ENCODE data around the gene FXR2.
"Not testable (repeated sequence)": the region's sequence is repeated elsewhere in the genome, so short reads cannot be mapped to it uniquely, and the experiment has no call there.

FXR2 gene

DNA sequence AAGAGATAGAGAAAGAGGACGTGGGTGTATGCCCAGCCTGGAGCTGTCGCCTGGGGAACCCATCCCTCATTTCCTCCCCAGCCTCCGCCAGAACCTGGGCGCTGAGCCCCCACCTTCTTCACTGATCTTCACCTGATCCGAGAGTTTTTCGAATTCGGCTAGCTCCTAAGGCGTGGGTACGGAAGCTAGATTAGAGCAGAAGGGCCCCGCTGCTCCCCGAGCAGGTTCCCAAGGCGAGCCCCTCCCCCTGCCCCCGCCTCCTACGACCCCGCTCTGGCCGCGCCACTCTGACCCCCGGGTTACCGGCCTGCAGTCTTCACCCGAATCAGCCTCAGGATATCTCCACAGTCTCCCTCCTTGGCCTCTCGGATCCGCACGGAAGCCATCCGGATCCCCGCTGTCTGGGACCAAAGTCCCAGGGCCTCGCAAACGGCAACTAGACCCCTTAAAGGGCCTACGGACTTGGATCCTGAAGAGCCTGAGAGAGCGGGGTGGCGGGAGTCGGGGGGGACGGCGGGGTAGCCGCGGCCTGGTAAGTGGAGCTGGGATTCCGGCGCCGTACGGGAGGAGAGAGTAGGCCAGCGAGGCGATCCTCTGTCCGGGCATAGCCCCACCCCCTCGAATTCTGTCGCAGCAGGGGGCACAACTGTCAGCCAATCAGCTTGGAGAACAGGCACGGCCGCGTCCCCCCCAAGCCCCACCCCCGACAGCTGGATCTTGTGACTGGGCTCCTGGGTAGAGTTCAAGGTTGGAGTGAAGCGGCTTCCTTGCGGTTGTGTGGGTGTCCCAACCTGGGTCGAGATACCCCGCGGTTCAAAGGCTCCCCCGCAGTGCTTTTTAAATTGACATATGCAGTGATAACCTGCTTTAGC is 12.8 kb upstream of the FXR2 start, which contains the start of gene SAT2:
Gene SAT2 (minus strand): TSS at position 572 of the 872 bp plus-strand sequence. CDS start 186 bp downstream, at position 386.
- DNase-seq: peak; percentile 30

DNA sequence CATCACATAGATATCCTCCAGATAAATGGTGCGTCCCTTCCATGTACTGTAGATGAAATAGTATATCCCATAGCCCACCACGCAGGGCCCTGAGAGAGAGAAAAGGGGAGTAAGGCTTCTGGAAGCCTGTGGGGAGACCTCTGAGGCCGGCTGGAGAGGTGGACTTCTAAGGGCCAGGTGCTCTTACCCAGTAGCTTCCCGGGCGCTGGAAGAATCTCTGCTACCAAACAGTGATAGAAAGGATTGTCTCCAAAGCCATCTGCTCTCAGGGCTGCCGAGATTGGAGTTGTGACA is 12.2 kb upstream of the FXR2 start:
- DNase-seq: no peak

DNA sequence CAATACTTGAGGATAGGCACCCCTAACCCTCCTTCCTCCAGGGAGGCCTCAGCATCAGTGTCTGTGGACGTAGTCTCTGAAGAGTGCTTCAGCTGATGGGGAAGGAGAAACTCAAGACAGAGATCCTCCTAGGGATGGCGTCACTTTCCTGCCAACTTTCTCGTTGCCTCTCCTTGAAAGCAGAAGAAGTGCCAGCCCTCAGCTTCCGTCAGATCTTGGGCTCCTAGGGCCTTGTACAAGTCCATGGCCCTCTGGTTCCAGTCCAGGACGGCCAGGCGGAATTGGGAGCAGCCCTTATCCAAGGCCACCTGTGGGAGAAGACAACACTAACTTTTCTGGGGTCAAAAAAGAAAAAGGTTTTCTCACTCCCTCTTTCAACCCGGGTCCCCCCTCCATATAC is 11.6 kb upstream of the FXR2 start:
- DNase-seq: no peak

DNA sequence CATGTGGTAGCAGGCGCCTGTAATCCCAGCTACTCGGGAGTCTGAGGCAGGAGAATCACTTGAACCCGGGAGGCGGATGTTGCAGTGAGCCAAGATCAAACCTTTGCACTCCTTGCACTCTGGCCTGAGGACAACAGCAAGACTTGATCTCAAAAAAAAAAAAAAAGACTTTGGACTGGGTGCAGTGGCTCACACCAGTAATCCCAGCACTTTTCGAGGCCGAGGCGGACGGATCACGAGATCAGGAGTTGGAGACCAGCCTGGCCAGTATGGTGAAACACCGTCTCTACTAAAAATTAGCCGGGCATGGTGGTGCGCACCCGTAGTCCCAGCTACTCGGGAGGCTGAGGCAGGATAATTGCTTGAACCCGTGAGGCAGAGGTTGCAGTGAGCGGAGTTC is 11.1 kb upstream of the FXR2 start:
- not testable (repeated sequence) for DNase-seq

DNA sequence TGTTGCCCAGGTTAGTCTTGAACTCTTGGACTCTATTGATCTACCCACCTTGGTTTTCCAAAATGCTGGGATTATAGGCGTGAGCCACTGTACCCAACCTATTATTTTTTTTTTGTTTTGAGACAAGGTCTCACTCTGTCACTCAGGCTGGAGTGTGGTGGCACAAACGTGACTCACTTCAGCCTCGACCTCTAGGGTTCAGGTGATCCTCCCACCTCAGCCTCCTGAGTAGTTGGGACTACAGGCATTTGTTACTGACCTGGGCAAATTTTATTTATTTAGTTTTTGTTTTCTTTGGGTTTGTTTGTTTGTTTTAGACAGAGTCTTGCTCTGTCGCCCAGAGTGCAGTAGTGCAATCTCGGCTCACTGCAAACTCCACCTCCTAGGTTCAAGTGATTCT is 9.0 kb upstream of the FXR2 start:
- DNase-seq: no peak

DNA sequence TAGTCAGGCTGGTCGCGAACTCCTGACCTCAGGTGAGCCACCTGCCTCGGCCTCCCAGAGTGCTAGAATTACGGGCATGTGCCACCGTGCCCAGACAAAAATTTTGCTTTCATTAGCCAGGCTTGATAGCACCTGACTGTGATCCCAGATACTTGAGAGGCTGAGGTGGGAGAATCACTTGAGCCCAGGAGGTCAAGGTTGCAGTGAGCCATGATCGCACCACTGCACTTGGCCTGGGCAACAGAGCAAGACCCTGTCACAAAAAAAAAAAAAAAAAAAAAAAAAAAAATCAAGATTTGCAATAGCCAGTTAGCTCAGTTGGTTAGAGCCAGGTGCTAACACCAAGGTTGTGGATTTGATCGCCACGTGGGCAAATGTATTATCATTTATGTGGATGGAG is 6.1 kb upstream of the FXR2 start:
- no peak for DNase-seq

DNA sequence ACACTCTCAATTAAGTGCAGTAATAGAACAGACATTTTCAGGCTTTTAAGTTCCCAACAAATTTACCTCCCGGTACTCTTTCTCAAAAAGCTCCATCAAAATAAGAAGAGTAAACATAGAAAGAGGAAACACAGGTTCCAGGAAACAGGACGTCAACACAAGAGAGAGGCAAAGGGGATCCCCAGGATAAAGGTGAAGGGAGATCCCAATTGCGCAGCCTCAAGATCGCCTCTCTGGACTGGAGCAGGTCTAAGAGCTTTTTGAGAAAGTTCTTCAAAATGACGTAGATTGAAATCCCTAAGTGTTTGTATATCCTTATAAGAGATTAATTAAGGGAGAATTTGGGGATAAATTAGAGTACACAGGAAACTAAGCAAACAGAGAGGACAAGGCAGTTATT is 3.9 kb upstream of the FXR2 start:
- no peak for DNase-seq

DNA sequence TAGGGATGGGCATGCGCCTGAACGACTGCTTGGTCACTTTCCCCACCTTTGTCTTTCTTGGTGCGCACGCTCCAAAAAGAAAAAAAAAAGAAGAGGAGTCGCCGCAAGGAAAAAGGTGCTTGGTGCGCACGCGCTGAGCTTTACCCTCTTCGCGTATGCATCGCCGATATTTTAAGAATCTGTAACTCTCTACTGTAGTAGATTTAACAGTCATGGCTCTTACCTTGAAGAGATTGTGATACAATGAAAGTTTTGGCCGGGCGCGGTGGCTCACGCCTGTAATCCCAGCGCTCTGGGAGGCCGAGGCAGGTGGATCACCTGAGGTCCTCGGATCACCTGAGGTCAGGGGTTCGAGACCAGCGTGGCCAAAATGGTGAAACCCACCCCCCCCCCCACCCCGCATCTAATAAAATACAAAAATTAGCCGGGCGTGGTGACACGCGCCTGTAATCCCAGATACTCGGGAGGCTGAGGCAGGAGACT is 609 bp upstream of the FXR2 start:
- no peak for DNase-seq

DNA sequence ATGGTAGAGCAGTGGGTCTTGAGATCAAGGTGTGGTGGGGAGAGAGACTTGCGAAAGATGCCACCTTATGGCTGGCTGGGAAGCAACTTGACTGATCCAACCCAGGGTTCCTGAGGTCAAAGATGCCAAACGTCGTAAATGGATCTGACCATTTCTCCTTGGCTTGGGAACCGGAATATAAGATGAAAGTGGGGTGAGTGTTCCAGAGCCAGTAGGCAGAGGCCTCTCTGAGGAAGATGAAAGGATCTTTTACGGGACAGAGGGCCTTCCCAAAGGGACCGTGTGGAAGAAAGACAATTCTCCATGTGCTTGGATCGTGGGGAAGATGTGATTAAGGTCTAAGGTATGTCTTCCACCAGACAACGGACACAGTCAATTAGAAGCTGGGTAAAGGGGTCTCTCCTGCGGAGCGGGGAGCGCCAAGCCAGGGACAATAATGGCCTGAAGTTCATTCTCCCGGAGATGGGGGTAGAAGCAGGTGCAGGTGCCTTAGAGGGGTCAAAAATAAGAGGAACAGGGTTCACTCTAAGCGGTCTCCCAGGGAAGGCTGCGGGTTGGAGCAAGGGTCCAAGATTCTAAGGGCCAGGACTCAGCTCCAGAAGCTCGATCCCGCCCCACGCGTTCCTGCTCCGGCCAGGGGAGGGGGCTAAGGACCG is 800 bp downstream of the FXR2 start:
- DNase-seq: no peak

DNA sequence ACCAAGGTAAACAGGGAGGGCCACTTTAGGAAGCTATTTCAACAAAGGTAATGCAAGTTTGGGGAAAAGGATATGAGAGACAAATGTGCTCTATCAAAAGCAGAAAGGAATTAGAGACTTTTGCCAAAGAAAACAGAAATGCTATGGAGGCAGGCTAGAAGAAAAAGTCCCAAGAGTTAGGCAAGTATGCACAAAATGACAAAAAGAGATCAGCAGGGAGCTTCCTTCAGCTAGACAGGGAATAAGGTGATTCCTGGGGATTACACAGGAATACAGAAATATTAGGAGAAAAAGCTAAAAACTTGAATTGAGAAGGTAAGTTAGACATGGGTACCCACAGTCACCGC is 2.4 kb downstream of the FXR2 start:
- DNase-seq: no peak

DNA sequence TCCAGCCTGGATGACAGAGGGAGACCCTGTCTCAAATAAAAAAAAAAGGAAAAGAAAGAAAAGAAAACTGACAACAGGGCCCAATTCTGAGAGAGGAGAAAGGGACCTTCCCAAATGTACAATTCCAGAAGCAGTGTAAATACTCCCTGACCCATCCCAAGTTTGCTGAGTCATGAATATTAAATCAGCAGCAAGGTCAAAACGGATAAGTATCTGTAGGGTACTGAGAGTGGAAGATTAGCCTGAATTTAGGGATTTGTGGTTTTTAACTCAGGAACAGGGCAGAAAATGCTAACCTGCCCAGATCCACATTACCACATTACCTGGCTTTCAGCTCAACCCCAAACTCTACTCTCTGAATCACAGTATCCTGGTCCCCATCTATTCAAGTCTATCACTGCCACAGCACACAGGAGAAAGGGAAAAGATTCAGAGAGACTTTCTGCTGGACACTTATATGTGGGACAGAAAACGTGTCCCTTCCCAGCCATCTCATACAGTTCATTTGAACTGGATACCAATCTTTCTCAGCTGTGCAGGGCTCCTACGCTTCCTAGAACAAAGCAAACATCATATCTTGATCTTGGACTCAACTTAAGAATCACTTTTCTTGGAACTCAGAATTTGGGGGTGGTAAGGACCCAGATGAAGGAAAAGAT is 2.9 kb downstream of the FXR2 start:
- DNase-seq: no peak

DNA sequence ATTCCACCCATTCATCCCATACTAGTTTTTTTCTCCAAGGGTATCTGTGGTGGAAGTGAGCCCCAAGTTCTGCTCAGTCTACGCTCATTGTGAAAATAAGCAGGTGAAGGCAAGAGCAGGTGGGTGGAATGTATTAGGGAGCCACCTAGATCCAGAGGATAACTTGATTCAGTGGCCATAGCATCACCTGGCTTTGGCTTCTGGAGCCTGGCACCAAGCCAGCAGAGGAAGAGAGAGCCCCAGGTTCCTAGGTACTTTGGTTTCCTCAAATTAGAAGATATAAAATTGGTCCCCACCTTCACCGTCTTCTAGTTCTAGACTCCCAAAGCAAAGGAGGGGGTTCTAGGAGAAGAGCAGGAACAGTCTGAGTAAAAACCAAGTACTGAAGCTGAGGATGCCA is 4.1 kb downstream of the FXR2 start:
- no peak for DNase-seq

DNA sequence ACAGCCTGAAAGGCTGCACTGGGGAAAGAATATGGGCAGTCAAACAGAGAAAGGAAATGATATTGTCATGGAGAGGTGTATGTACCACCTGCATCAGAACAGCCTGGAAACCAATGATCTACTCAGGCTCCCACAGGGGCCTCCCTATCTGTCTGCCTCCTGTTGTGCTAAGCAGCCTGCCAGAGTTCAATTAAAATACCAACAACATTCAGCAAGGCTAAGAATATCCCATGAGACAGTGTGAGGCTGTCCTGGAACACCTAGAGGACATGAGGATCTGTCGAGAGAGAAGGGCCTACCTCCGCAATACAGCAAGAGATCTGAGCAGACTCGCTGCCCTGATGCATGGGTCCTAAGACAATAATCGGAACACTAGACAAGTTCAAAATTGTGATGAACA is 8.4 kb downstream of the FXR2 start:
- DNase-seq: no peak

DNA sequence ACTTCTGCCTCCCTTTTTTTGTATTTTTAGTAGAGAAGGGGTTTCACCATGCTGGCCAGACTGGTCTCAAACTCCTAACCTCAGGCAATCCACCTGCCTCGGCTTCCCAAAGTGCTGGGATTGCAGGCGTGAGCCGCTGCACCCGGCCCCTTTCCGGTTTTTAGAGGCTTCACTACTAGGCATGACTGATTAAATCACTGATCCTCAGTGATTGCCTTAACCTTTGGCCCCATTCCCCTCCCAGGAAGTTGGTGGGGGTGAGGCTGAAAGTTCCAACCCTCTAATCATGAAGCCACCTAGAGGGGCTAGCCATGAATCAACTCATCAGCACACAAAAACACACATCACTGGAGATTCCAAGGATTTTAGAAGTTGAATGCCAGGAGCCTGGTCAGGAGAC is 17.1 kb downstream of the FXR2 start:
- not testable (repeated sequence) for DNase-seq

DNA sequence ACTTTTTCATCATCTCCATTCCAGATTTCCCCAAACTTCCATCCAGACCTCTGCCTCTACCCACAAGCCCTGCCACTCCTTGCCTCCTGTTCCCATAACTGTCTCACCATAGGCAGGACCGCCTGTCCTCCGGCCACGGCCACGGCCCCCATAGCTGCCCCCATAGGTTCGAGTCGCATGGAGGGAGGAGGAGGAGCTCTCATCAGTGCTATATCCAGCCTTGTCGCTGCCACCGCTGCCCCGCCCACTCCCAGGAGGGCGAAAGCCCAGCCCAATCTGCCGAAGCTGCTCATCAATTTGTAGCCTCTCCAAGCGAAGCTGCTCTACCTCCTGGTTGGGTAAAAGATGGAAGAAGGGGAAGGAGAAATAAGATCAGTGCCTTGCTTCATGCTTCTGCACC is 21.4 kb downstream of the FXR2 start:
- no peak for DNase-seq

DNA sequence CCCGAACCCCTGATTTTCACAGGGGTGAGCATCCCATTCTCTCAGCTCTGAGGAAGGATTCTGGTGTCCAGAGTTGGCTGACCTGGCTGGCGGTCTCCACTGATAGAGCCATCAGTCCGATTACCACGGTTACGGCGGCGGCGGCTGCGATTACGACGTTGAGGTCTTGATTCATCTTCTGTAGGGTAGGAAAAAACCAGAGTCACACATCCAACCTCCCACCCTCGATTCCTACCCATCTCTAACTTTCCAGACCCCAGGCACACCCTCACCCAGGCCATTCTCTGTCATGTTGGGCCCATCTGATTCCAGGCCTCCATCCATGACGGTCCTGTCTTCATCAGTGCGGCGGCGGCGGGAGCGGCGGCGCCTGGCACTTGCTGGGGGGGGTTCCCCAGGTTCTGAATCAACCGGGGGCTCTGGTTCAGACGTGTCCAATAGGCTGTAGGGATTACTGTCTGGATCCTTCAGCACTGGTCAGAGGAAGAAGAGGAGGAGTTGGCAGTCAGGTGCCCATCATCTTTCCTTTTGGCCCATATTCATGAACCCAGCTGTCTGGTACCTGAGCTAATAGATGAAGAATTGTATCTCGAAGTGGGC is 22.2 kb downstream of the FXR2 start:
- no peak for DNase-seq

DNA sequence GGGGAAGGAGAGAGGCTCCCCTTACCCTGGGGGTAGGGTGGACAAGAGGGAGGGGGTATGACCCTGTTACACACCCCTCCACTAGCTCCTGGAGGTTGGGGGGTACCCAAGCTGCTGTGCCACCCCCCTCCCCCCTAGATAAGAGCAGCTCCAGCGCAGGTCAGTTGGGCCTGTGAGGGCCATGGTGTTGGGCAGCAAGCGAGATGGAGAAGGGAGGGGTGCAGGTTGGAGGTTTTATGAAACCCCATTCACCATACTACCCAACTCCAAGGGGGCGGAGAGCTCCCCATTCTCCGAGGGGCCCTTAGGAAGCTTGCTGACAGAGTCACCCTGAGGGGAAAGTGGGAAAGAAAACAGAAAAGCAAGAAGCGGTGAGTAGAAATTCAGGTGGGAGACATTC is 23.1 kb downstream of the FXR2 start:
- DNase-seq: no peak

DNA sequence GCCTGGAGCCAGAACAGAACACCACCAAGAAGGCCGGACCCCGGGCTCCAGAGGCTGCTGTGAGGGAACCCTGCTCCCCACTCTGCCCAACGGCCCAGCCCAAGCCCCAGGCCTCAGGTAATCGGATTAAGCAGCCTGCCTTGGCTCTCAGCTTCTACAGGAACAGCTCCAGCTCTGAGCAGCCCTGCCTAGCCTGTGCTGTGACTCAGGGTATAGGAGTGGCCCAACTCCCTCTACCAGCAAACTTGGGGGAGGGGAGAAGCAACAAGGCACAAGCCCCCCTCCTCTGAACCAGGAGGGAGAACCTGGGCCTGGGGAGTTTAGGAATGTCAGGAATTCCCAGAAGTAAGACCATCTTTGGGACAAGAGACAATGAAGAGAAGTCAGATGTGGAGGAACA is 24.0 kb downstream of the FXR2 start:
- no peak for DNase-seq

DNA sequence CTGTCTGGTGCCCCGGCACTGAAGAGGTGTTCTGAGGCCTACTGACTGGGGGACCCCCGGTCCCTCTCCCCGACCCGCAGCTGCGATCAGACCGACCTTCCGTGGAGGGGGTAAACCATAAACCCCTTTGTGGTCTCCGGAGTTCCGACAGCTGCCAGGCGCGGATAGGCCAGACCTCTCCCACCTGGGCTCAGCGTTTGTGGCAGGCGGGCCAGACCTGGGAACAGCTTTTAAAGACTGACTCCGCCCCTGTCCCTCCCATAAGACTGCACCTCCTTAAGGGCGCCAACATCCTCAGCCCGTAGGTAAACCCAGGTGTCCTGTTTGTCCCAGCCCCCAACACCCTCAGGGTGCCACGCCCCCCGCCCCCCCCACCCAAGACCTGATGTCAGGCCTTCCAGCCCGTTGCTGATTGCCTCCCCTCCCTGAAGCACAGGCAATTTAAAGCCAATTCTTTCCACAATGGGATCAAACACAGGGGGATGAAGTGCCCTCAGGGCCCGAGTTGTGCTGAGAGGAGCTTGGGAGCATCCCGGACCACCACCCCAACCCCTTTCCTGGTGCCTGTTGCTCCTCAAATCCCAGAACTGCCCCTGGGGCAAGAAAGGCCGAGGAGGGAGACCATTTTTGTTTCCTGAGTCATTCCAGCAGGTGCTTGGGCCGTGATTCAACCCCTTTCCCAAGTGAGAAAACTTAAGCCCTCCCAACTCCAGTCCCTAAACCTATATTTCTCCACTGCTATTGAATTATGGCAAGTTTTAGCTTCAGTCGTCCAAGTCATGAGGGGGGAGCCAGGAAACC is 24.6 kb downstream of the FXR2 start, which contains the start of gene SOX15:
Gene SOX15 (minus strand): TSS at position 204 of the 801 bp plus-strand sequence. CDS start 418 bp downstream, outside the sequence.
- DNase-seq: no peak

DNA sequence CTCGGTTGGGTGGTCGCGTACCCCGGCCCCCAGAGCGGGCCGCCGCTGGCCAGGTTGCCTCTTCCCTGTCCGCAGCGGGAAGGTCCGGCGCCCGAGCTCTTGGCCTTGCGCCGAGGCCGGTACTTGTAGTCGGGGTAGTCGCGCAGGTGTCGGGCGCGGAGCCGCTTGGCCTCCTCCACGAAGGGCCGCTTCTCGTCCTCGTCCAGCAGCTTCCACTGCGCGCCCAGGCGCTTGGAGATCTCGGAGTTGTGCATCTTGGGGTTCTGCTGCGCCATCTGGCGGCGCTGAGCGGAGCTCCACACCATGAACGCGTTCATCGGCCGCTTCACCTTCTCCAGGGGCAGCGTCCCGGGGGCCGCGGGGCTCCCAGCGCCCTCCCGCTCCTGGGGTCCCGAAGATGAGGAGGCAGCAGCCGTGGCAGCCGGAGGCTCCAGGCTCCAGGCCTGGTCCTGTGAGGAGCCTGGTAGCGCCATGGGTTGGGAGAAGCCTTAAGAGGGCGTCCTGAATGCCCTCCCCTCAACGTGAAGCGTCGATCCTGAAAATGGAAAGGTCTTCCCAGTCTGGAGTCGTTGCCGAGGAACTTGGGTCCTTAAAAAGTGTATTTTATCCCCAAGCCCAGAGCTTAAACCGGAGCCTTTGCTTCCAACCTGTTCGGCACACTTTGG is 25.4 kb downstream of the FXR2 start:
- no peak for DNase-seq

DNA sequence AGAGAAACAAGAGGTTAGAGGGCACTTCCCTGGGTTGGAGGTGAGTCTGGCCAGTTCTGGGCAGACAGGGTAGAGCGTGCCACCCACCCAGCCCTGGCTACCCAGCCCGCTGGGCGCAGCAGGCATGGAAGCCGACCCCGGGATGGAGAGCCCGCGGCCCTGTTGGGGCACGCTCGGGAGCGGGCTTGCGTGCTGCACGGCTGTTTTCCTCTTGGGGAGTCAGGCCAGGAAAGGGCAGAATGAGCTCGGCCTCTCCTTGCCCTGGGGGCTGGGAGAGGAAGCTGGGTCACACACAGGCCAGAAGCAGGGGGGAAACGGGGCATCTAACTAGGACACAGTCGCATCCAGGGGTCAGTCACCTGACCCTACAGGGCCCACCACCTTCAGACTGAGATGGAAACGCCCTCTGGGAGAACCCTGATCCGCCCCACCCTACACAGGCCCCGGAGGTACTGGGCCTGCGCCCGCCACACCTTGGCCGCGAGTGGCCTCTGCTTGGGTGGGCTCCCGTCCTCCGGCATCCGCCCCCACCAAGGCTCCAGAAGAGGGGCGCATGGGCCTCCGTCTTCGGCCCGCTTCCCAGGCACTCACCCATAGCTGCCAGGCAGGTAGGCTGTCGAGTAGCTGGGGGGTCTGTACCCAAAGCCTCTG is 26.0 kb downstream of the FXR2 start:
- DNase-seq: no peak

All from NCI-H1436 treated with DMSO at 0.1 percent for 48 hours (cell line).